ENCODE results near the gene KRTAP1-3. TPM values are rescaled to one million over a fixed set of nuclear protein-coding genes. Genes with fewer than 3 reads are reported as not detected.

The KRTAP1-3 gene
- total and polyA plus RNA-seq, 10 donors: not detected

DNA sequence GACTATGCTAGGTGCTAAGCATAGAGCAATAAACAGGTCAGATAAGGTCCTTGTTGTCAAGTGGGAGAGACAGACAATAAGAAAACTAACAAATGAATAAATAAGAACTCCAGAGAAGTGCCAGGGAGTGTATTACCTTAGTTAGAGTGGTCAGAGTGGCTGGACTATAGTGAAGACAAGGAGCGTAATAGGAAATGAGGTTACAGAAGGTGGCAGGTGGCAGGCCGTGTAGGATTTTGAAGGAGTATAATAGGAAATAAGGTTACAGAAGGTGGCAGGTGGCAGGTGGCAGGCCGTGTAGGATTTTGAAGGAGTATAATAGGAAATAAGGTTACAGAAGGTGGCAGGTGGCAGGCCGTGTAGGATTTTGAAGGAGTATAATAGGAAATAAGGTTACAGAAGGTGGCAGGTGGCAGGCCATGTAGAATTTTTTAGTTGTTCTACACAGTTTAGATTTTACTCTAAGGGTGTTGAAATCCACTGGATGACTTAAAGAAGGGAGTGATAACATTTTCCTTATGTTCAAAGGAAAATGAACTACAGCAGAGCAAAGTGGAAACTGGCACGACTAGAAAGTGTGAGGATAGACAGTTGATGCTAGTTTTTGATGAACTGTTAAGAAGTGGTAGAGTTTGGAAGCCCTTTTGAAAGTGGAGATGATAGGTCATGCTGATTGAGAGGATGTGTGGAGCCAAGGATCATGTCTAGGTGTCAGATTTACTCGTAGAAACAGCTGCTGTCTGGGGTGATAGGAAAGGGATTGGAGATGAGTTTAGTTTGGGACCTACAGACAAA, 22.2 kb downstream of the KRTAP1-3 start:
- intact Hi-C loops (cut with DNase I; ENCODE audit: low total_unique reads): no loop called here
- WGBS, 5 donors: 64 to 79% (median 75%) methylated on average over 6 of the region's 6 CpGs
- no peaks in the 10 kb centered on the region for H3K27me3 ChIP-seq (replicated peaks in 1 of 7)
- H3K4me3 ChIP-seq: no peak overlapping the region
- TF ChIP-seq POLR2AphosphoS5 (IDR thresholded peaks at IDR 0.05): no peak
- TF ChIP-seq, protein P1, sequence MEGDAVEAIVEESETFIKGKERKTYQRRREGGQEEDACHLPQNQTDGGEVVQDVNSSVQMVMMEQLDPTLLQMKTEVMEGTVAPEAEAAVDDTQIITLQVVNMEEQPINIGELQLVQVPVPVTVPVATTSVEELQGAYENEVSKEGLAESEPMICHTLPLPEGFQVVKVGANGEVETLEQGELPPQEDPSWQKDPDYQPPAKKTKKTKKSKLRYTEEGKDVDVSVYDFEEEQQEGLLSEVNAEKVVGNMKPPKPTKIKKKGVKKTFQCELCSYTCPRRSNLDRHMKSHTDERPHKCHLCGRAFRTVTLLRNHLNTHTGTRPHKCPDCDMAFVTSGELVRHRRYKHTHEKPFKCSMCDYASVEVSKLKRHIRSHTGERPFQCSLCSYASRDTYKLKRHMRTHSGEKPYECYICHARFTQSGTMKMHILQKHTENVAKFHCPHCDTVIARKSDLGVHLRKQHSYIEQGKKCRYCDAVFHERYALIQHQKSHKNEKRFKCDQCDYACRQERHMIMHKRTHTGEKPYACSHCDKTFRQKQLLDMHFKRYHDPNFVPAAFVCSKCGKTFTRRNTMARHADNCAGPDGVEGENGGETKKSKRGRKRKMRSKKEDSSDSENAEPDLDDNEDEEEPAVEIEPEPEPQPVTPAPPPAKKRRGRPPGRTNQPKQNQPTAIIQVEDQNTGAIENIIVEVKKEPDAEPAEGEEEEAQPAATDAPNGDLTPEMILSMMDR (IDR thresholded peaks at IDR 0.05 in 8 of 11, conservative IDR thresholded peaks at IDR 0.05 in 3 of 11): no peak
- TF ChIP-seq POLR2A (IDR thresholded peaks at IDR 0.05): no peak
- no peak for DNase-seq
- no peaks in the 10 kb centered on the region for H3K9me3 ChIP-seq
- no peaks in the 10 kb centered on the region for H3K36me3 ChIP-seq
- no peak overlapping the region for H3K27ac ChIP-seq
- no peaks in the 10 kb centered on the region for H3K4me1 ChIP-seq

DNA sequence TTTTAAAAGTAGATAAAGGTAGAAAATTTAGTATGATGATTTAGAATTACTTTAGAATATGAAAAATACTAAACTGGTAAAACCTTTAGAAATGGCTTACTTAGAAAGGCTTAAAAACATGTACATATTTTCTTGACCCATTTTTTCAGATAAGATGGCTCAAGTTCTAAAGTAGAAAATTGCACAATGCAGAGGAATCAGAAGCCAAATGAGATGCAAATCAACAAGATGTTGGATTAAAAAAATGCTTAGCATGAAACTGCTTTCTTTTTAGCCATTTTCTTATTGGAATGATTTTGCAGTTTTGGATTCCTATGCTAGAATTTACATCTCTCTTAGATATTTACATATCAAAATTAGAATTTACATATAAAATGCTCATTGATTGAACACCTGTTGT, 24.2 kb downstream of the KRTAP1-3 start:
- Histone ChIP-seq H3K36me3 (no peaks in the 10 kb centered on the region), H3K9me3 (no peaks in the 10 kb centered on the region), H3K27ac (no peak overlapping the region), H3K27me3 (replicated peaks in 1 of 7) (no peaks in the 10 kb centered on the region), H3K4me3 (no peak overlapping the region), H3K4me1 (no peaks in the 10 kb centered on the region)
- intact Hi-C loops (cut with DNase I; ENCODE audit: low total_unique reads): no loop called here
- DNase-seq: no peak
- no peak for TF ChIP-seq POLR2AphosphoS5 (IDR thresholded peaks at IDR 0.05)
- TF ChIP-seq POLR2A (IDR thresholded peaks at IDR 0.05): no peak
- TF ChIP-seq, protein P1 (IDR thresholded peaks at IDR 0.05 in 8 of 11, conservative IDR thresholded peaks at IDR 0.05 in 3 of 11): no peak

DNA sequence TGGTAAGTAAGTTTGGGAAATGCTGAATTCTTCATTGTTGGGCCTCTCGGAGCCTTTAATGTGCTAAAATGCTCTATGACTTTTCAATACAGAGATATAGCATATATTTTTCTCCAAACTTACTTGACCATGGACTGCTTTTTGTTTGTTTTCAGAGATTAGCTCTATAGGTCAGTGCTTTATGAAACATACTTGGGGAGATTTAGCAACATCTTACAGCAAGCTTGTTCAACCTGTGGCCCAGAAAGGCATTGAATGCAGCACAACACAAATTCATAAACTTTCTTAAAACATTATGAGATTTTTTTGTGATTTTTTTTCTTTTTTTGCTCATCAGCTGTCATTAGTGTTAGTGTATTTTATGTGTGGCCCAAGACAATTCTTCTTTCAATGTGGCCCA, 24.7 kb downstream of the KRTAP1-3 start:
- 83 to 91% (median 89%) methylated on average over 1 of the region's 1 CpG for WGBS, 5 donors

DNA sequence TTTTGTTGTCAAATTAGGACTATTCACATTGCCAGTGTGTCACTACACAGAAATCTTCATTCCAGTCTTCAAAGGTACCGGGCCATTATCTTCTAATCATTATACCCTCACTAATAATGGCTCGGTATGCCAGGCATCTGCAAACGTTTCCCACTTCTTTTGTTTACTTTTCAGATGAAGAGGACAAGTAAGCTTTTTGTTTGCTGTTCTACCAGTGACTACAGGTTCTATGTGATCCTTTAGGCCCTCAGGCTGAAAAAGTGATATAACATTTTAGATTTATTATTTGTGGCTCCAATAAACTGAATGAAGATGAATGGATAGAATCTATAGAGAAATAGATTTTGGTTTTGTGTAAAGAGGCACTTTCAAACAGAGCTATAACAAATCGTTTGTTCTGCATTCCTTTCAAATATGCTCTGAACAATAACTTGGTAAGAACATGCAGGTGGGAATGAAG, 25.3 kb downstream of the KRTAP1-3 start:
- Histone ChIP-seq H3K4me1 (no peaks in the 10 kb centered on the region), H3K9me3 (no peaks in the 10 kb centered on the region), H3K27me3 (replicated peaks in 1 of 7) (peaks cover 0 to 3% (median 0%) of the 10 kb centered on the region in 7 donors), H3K36me3 (no peaks in the 10 kb centered on the region), H3K27ac (no peak overlapping the region), H3K4me3 (no peak overlapping the region)
- TF ChIP-seq POLR2A (IDR thresholded peaks at IDR 0.05) (no peak), POLR2AphosphoS5 (IDR thresholded peaks at IDR 0.05) (no peak)
- DNase-seq: no peak
- intact Hi-C loops (cut with DNase I; ENCODE audit: low total_unique reads): no loop called here
- WGBS, 5 donors: 62 to 80% (median 71%) methylated on average over 4 of the region's 4 CpGs

More for the DNA sequence above, 24.7 kb downstream of the KRTAP1-3 start:
- intact Hi-C loops (cut with DNase I; ENCODE audit: low total_unique reads): no loop called here
- no peak for TF ChIP-seq POLR2AphosphoS5 (IDR thresholded peaks at IDR 0.05)
- TF ChIP-seq POLR2A (IDR thresholded peaks at IDR 0.05): no peak
- TF ChIP-seq, protein P1 (IDR thresholded peaks at IDR 0.05 in 8 of 11, conservative IDR thresholded peaks at IDR 0.05 in 3 of 11): no peak
- Histone ChIP-seq H3K36me3 (no peaks in the 10 kb centered on the region), H3K9me3 (no peaks in the 10 kb centered on the region), H3K4me3 (no peak overlapping the region), H3K4me1 (no peaks in the 10 kb centered on the region), H3K27ac (no peak overlapping the region), H3K27me3 (replicated peaks in 1 of 7) (no peaks in the 10 kb centered on the region)
- no peak for DNase-seq
